HG03460 (cell line): ENCODE measurements around the gene TRIOBP.

Experiments
- ATAC-seq: cut with Tn5 transposase; IDR thresholded peaks from one replicate; pipeline ENCODE4 v1.9.1; 2021; ENCODE audit not compliant: unreplicated experiment

Gene TRIOBP

GRCh38 chr22:37823134-37823985 is 126.5 kb downstream of the TRIOBP start, which contains the start of gene GALR3:
TSS of gene GALR3 (plus strand) at chr22:37823382. CDS start at chr22:37823407, 25 bp downstream.
- ATAC-seq, result no peak

GRCh38 chr22:37824674-37825641 is 128.1 kb downstream of the TRIOBP start:
- ATAC-seq, result no peak
